ENCODE measurements around the gene NANOG. TPM values are rescaled to one million over a fixed set of nuclear protein-coding genes. Genes with fewer than 3 reads are reported as not detected.
"Not testable (repeated sequence)": the region's sequence is repeated elsewhere in the genome, so short reads cannot be mapped to it uniquely, and the experiment has no call there.

The NANOG gene
- total RNA-seq, 4 donors from 2014 or later: 0.16 to 0.41 TPM; not detected in 2

DNA sequence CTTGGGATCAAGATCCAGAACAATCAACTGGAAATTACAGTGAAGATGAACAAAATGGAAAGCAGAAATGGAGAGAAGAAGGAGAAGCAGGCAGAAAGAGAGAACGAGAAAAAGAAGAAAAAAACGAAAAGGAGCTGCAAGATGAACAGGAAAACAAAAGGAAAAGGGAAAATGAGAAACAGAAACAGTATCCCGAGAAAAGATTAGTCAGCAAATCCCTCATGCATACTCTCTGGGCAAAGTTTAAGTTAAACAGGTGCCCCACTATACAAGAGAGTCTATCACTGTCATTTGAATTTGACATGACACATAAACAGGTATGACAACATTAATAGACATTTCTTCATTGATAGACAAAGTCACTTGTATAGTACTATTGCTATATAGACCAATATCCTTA, 19.2 kb upstream of the NANOG start:
- intact Hi-C loops (cut with DNase I; ENCODE audit: low total_unique reads) (no loop called here), in situ Hi-C loops (cut with MboI; ENCODE audit: low pct_ligation_motif_present in 1 of 4, low pct_unique_long_range_greater_than_20kb in 1 of 4, low sequenced_read_pairs in 3 of 4) (no loop called here)
- no peaks in the 10 kb centered on the region for H3K27me3 ChIP-seq
- no peak overlapping the region for H3K4me3 ChIP-seq
- no peaks in the 10 kb centered on the region for H3K9me3 ChIP-seq
- no peaks in the 10 kb centered on the region for H3K4me1 ChIP-seq
- H3K36me3 ChIP-seq: no peaks in the 10 kb centered on the region
- H3K27ac ChIP-seq: no peak overlapping the region
- DNase-seq: no peak
- TF ChIP-seq CTCF (IDR thresholded peaks at IDR 0.05) (no peak), EP300 (IDR thresholded peaks at IDR 0.05; ENCODE audit: low read depth) (no peak), POLR2AphosphoS5 (IDR thresholded peaks at IDR 0.05) (no peak), POLR2A (IDR thresholded peaks at IDR 0.05) (no peak)
- WGBS, 2 donors (ENCODE audit: low coverage in 1 of 2): 21 to 62% methylated on average over 2 to 3 of the region's 3 CpGs

DNA sequence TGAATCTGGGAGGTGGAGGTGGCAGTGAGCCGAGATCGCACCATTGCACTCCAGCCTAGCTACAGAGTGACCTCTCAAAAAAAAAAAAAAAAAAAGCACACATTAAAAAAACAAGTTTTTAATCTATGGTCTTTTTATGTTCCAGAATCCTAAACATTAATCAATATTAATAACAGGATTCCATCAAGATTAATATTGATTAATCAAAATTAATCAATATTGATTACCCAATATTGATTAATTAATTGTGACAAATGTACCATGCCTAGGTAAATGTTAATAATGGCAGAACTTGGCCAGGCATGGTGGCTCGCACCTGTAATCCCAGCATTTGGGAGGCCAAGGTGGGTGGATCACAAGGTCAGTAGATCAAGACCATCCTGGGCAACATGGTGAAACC, 7.9 kb upstream of the NANOG start:
- Histone ChIP-seq H3K9me3 (no peaks in the 10 kb centered on the region), H3K4me3 (no peak overlapping the region), H3K27ac (no peak overlapping the region), H3K4me1 (no peaks in the 10 kb centered on the region), H3K27me3 (no peaks in the 10 kb centered on the region), H3K36me3 (no peaks in the 10 kb centered on the region)
- in situ Hi-C loops (cut with MboI; ENCODE audit: low pct_ligation_motif_present in 1 of 4, low pct_unique_long_range_greater_than_20kb in 1 of 4, low sequenced_read_pairs in 3 of 4): no loop called here
- DNase-seq: no peak
- WGBS, 2 donors (ENCODE audit: low coverage in 1 of 2): 65 to 79% methylated on average over 3 of the region's 3 CpGs
- TF ChIP-seq EP300 (IDR thresholded peaks at IDR 0.05; ENCODE audit: low read depth) (no peak), CTCF (IDR thresholded peaks at IDR 0.05) (no peak), POLR2AphosphoS5 (IDR thresholded peaks at IDR 0.05) (no peak), POLR2A (IDR thresholded peaks at IDR 0.05) (no peak)
- intact Hi-C loops (cut with DNase I; ENCODE audit: low total_unique reads): no loop called here

DNA sequence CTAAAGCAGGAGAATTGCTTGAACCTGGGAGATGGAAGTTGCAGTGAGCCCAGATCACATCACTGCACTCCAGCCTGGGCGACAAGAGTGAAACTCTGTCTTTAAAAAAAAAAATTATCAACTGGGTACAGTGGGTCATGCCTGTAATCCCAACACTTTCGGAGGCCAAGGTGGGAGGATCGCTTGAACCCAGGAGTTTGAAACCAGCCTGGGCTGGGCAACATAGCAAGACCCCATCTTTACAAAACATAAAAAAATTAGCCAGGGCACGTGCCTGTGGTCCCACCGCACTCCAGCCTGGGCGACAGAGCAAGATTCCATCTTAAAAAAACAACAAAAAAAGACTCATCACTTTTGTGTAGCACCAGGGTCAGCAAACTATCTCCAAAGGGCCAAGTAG, 7.1 kb upstream of the NANOG start:
- no peak for TF ChIP-seq CTCF (IDR thresholded peaks at IDR 0.05)
- TF ChIP-seq POLR2AphosphoS5 (IDR thresholded peaks at IDR 0.05): no peak
- TF ChIP-seq EP300 (IDR thresholded peaks at IDR 0.05; ENCODE audit: low read depth): no peak
- no peak for TF ChIP-seq POLR2A (IDR thresholded peaks at IDR 0.05)
- H3K4me1 ChIP-seq: no peaks in the 10 kb centered on the region
- H3K36me3 ChIP-seq: no peaks in the 10 kb centered on the region
- 91 to 100% methylated on average over 2 to 6 of the region's 6 CpGs for WGBS, 2 donors (ENCODE audit: low coverage in 1 of 2)
- no peaks in the 10 kb centered on the region for H3K27me3 ChIP-seq
- no peak overlapping the region for H3K27ac ChIP-seq
- no peaks in the 10 kb centered on the region for H3K9me3 ChIP-seq
- in situ Hi-C loops (cut with MboI; ENCODE audit: low pct_ligation_motif_present in 1 of 4, low pct_unique_long_range_greater_than_20kb in 1 of 4, low sequenced_read_pairs in 3 of 4) (no loop called here), intact Hi-C loops (cut with DNase I; ENCODE audit: low total_unique reads) (no loop called here)
- DNase-seq: no peak
- no peak overlapping the region for H3K4me3 ChIP-seq

- in situ Hi-C loops (cut with MboI; ENCODE audit: low pct_ligation_motif_present in 1 of 4, low pct_unique_long_range_greater_than_20kb in 1 of 4, low sequenced_read_pairs in 3 of 4): not testable (repeated sequence)
These were observed 5.8 kb upstream of the NANOG start for GRCh38 chr12:7783433-7783832.

DNA sequence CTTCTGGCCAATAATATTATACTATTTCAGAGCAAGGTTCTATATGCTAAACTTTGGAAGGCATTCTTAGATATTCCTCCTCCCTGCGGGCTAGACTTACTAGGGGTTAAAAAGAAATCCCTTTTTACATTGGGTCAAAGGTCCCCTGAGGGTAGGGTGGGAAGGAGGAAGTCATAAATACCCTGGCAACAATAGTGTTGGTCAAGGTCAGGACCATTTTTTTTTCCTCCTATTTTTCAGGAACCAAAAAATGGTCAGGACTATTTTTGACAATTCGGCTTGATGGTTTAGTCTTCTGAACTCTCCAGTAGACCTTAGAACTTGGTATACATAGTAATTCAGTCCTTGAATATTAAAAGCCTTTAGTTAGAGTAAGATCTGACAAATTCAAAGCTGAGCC, 4.5 kb upstream of the NANOG start:
- Histone ChIP-seq H3K4me1 (no peaks in the 10 kb centered on the region), H3K4me3 (no peak overlapping the region), H3K27me3 (no peaks in the 10 kb centered on the region), H3K36me3 (no peaks in the 10 kb centered on the region), H3K27ac (no peak overlapping the region), H3K9me3 (no peaks in the 10 kb centered on the region)
- TF ChIP-seq POLR2AphosphoS5 (IDR thresholded peaks at IDR 0.05): no peak
- no peak for TF ChIP-seq CTCF (IDR thresholded peaks at IDR 0.05)
- no peak for TF ChIP-seq EP300 (IDR thresholded peaks at IDR 0.05; ENCODE audit: low read depth)
- TF ChIP-seq POLR2A (IDR thresholded peaks at IDR 0.05): no peak
- intact Hi-C loops (cut with DNase I; ENCODE audit: low total_unique reads): no loop called here
- 24 to 52% methylated on average over 2 of the region's 2 CpGs for WGBS, 2 donors (ENCODE audit: low coverage in 1 of 2)
- no peak for DNase-seq
- in situ Hi-C loops (cut with MboI; ENCODE audit: low pct_ligation_motif_present in 1 of 4, low pct_unique_long_range_greater_than_20kb in 1 of 4, low sequenced_read_pairs in 3 of 4): no loop called here

More at GRCh38 chr12:7783433-7783832, 5.8 kb upstream of the NANOG start:
- H3K27me3 ChIP-seq; DNase-seq; H3K9me3 ChIP-seq; H3K4me3 ChIP-seq; H3K4me1 ChIP-seq; intact Hi-C loops (cut with DNase I; ENCODE audit: low total_unique reads); H3K36me3 ChIP-seq; H3K27ac ChIP-seq: not testable (repeated sequence)
- 85% methylated on average over 8 to 9 of the region's 9 CpGs for WGBS, 2 donors (ENCODE audit: low coverage in 1 of 2)
